K562 (cell line): ENCODE results near the gene DCXR. TPM values are rescaled to one million over a fixed set of nuclear protein-coding genes. Genes with fewer than 3 reads are reported as not detected.

Experiments used
- FIP1L1 ChIP-seq: fragments of 200-400 bp; formaldehyde crosslinking; IDR thresholded peaks from 2 replicates; pipeline ENCODE4 v1.6.1; 2018; ENCODE audit warnings: mild to moderate bottlenecking, low read depth, low read length; ENCODE audit not compliant: poor library complexity, severe bottlenecking
- HDAC8 ChIP-seq: fragments of 450-650 bp; IDR thresholded peaks from 2 replicates; pipeline ENCODE4 v1.6.1; 2016; ENCODE audit warnings: mild to moderate bottlenecking, missing genetic modification characterization, moderate library complexity, missing compliant biosample characterization
- HMGXB4 ChIP-seq: sonication (generic); formaldehyde crosslinking; IDR thresholded peaks from 2 replicates; pipeline ENCODE4 v1.8.1; 2023; ENCODE audit warnings: mild to moderate bottlenecking, missing genetic modification reagents
- HOXB6 ChIP-seq: fragments of 250-450 bp; sonication (Bioruptor Pico); IDR thresholded peaks from 2 replicates; pipeline ENCODE4 v1.5.1; 2022; ENCODE audit warnings: mild to moderate bottlenecking, borderline replicate concordance
- MAZ ChIP-seq, 2 experiments: fragments of 450-650 bp in 1 of 2; sonication (generic) in 1 of 2; formaldehyde crosslinking; IDR thresholded peaks in 1 of 2; conservative IDR thresholded peaks in 1 of 2; 2 replicates each; pipeline versions ENCODE4 v1.4.0 to v1.5.0; 2020; ENCODE audit warnings: mild to moderate bottlenecking in 1 of 2, missing genetic modification reagents in 1 of 2
- MTA3 ChIP-seq: fragments of 450-650 bp; formaldehyde crosslinking; IDR thresholded peaks from 2 replicates; pipeline ENCODE4 v1.6.1; 2017; ENCODE audit warnings: mild to moderate bottlenecking, borderline replicate concordance
- NCOA1 ChIP-seq: fragments of 450-650 bp; IDR thresholded peaks from 2 replicates; pipeline ENCODE4 v1.6.1; 2016; ENCODE audit warnings: low read depth
- SPI1 ChIP-seq: IDR thresholded peaks from 2 replicates; pipeline ENCODE4 v1.6.1; 2011; ENCODE audit warnings: low read depth, low read length, control low read depth, borderline replicate concordance
- TOE1 ChIP-seq, 2 experiments: fragments of 450-650 bp in 1 of 2; sonication (generic) in 1 of 2; formaldehyde crosslinking in 1 of 2; IDR thresholded peaks; 2 replicates each; pipeline versions ENCODE4 v1.7.1 to v1.8.0; 2016 to 2022; ENCODE audit warnings: borderline replicate concordance in 2 of 2, mild to moderate bottlenecking in 2 of 2, antibody characterized with exemption in 1 of 2, inconsistent platforms in 1 of 2, low read depth in 1 of 2, missing genetic modification reagents in 1 of 2, moderate library complexity in 1 of 2
- ZBTB26 ChIP-seq: fragments of 450-650 bp; formaldehyde crosslinking; IDR thresholded peaks from 2 replicates; pipeline ENCODE4 v1.4.0; 2022; ENCODE audit warnings: missing genetic modification characterization
- ZFX ChIP-seq: sonication (generic); formaldehyde crosslinking; IDR thresholded peaks from 2 replicates; pipeline ENCODE4 v1.8.0; 2022; ENCODE audit warnings: mild to moderate bottlenecking, missing genetic modification reagents, moderate library complexity
- ZNF764 ChIP-seq: fragments of 250-450 bp; sonication (Bioruptor Pico); IDR thresholded peaks from 2 replicates; pipeline ENCODE4 v1.4.0; 2020; ENCODE audit warnings: low read depth, mild to moderate bottlenecking, moderate library complexity
- polyA plus RNA-seq, 8 experiments: library from polyadenylated mRNA; depleted of rRNA in 4 of 8; stranded (reverse) in 5 of 8; unstranded in 3 of 8; fragments of >200 nt; fragmentation: Nextera tagmentation in 2 of 8; fragmentation: Illumina TruSeq in 1 of 8; extraction: Ambion mirVana in 2 of 8; extraction: Trizol in 1 of 8; gene quantifications; 2 replicates each; pipeline versions ENCODE4 v1.2.1 to v1.2.3, GENCODE V29; 2011 to 2014; ENCODE audit warnings: inconsistent platforms in 1 of 8, missing spikeins in 1 of 8
- total RNA-seq, 7 experiments: library from RNA; depleted of rRNA in 6 of 7; stranded (reverse); fragments of >200 nt in 6 of 7; fragmentation: Illumina TruSeq in 2 of 7; extraction: Trizol in 2 of 7; gene quantifications; 2 replicates each; pipeline versions ENCODE4 v1.2.1 to v1.2.3, GENCODE V29; 2011 to 2021; ENCODE audit warnings: low replicate concordance in 1 of 7
- TF ChIP-seq, protein P1 (sequence below), 3 experiments: IDR thresholded peaks in 2 of 3; conservative IDR thresholded peaks in 1 of 3; 2 replicates each; pipeline ENCODE4 v1.5.1; 2011 to 2012; ENCODE audit warnings: low read length in 3 of 3, mild to moderate bottlenecking in 3 of 3, control low read depth in 2 of 3, improper control_type of control experiment in 1 of 3, inconsistent platforms in 1 of 3, low read depth in 1 of 3, mixed read lengths in 1 of 3, moderate library complexity in 1 of 3; ENCODE audit not compliant: insufficient read depth in 2 of 3
- TF ChIP-seq, protein P2 (sequence below): fragments of 450-650 bp; formaldehyde crosslinking; IDR thresholded peaks from 2 replicates; pipeline ENCODE4 v1.4.0; 2020; ENCODE audit warnings: mild to moderate bottlenecking
- TF ChIP-seq, protein P3 (sequence below): fragments of 250-450 bp; sonication (Bioruptor Pico); IDR thresholded peaks from 2 replicates; pipeline ENCODE4 v1.8.0; 2021; ENCODE audit warnings: borderline replicate concordance, mild to moderate bottlenecking, moderate library complexity; ENCODE audit not compliant: poor library complexity, severe bottlenecking
- TF ChIP-seq, protein P4 (sequence below): fragments of 250-450 bp; sonication (Bioruptor Pico); IDR thresholded peaks from 2 replicates; pipeline ENCODE4 v1.8.0; 2021; ENCODE audit warnings: moderate library complexity, mild to moderate bottlenecking, inconsistent platforms

Gene DCXR
- total and polyA plus RNA-seq, 9 of the 15 experiments (the other 6 are each of a cell fraction or from before 2014, with no cell fraction given), result 21.3 to 274 (median 156) TPM

DNA sequence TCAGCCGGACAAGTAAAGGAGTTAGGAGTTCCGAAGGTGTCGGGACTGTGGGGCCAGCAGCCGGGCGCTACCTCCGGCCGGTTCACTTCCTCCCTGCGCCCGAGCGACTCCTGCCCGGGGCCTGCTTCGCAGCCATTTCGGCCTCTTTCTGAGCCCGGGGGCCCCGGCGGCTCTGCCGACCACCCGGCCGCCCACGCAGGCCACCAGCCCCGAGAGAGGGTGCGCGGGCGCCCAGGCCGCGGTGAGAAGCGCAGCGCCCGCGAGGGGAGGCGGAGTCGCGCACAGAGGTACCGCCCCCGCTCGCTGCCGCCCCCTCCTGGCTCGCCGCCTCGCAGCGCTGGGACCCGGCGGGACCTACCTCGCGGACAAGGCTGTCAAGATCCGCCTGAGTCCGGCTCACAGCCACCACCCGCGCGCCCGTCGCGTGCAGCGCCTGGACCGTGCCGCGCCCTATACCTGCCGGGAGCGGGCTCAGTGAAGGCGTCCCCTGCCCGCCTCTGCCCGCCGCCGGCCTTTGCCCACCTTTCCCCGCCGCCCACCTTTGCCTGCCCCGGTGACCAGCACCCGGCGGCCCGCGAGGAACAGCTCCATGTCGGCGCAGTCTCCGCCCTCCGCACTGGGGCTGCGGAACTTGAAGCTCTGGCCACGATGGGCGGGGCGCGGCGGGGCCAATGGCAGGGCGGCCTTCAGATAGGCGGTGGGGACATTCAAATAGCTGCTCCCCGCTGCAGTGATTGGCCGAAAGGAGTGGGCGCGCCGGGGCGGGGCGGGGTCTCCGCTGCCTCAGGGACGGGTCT, at the start of gene DCXR (continued):
- TF ChIP-seq, protein P1, sequence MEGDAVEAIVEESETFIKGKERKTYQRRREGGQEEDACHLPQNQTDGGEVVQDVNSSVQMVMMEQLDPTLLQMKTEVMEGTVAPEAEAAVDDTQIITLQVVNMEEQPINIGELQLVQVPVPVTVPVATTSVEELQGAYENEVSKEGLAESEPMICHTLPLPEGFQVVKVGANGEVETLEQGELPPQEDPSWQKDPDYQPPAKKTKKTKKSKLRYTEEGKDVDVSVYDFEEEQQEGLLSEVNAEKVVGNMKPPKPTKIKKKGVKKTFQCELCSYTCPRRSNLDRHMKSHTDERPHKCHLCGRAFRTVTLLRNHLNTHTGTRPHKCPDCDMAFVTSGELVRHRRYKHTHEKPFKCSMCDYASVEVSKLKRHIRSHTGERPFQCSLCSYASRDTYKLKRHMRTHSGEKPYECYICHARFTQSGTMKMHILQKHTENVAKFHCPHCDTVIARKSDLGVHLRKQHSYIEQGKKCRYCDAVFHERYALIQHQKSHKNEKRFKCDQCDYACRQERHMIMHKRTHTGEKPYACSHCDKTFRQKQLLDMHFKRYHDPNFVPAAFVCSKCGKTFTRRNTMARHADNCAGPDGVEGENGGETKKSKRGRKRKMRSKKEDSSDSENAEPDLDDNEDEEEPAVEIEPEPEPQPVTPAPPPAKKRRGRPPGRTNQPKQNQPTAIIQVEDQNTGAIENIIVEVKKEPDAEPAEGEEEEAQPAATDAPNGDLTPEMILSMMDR (IDR thresholded peaks at IDR 0.05 in 2 of 3, conservative IDR thresholded peaks at IDR 0.05 in 1 of 3; ENCODE audit: insufficient read depth in 2 of 3, low read depth in 1 of 3, low read length in 3 of 3), result peak; percentile 81 to 95 (median 93)
- TF ChIP-seq, protein P2, sequence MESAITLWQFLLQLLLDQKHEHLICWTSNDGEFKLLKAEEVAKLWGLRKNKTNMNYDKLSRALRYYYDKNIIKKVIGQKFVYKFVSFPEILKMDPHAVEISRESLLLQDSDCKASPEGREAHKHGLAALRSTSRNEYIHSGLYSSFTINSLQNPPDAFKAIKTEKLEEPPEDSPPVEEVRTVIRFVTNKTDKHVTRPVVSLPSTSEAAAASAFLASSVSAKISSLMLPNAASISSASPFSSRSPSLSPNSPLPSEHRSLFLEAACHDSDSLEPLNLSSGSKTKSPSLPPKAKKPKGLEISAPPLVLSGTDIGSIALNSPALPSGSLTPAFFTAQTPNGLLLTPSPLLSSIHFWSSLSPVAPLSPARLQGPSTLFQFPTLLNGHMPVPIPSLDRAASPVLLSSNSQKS (CRISPR knock-in tag), result no peak
- TF ChIP-seq ZFX (CRISPR knock-in tag) (peak; percentile 97), NCOA1 (peak; percentile 37; the same call in 1 of the 2 replicates), HOXB6 (no peak), MAZ (CRISPR knock-in tag; conservative IDR thresholded peaks at IDR 0.05 in 1 of 2, IDR thresholded peaks at IDR 0.05 in 1 of 2) (peak; percentile 90 to 91), MTA3 (peak; percentile 80; the same call in 1 of the 2 replicates), TOE1 (IDR thresholded peaks at IDR 0.05; ENCODE audit: borderline replicate concordance) (peak; percentile 46; the same call in 1 of the 2 replicates), TOE1 (CRISPR knock-in tag; IDR thresholded peaks at IDR 0.05; ENCODE audit: borderline replicate concordance, low read depth) (no peak; the same call in 1 of the 2 replicates), FIP1L1 (peak; percentile 85), ZBTB26 (peak; percentile 35; the same call in 1 of the 2 replicates), ZNF764 (CRISPR knock-in tag) (no peak), SPI1 (peak; percentile 39; the same call in 1 of the 2 replicates), HMGXB4 (CRISPR knock-in tag) (peak; percentile 98), HDAC8 (tag) (0 out of 2 replicates have a peak, but pooled peaks have one; percentile 18)
- TF ChIP-seq, protein P3, sequence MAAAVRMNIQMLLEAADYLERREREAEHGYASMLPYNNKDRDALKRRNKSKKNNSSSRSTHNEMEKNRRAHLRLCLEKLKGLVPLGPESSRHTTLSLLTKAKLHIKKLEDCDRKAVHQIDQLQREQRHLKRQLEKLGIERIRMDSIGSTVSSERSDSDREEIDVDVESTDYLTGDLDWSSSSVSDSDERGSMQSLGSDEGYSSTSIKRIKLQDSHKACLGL, result peak; percentile 58
- TF ChIP-seq, protein P4, sequence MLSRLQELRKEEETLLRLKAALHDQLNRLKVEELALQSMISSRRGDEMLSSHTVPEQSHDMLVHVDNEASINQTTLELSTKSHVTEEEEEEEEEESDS (CRISPR knock-in tag), result no peak
